ENCODE results near the gene TAOK1.
A peak's percentile ranks its signal among the peaks of the same experiment; 100 is the strongest.

TAOK1 gene

DNA sequence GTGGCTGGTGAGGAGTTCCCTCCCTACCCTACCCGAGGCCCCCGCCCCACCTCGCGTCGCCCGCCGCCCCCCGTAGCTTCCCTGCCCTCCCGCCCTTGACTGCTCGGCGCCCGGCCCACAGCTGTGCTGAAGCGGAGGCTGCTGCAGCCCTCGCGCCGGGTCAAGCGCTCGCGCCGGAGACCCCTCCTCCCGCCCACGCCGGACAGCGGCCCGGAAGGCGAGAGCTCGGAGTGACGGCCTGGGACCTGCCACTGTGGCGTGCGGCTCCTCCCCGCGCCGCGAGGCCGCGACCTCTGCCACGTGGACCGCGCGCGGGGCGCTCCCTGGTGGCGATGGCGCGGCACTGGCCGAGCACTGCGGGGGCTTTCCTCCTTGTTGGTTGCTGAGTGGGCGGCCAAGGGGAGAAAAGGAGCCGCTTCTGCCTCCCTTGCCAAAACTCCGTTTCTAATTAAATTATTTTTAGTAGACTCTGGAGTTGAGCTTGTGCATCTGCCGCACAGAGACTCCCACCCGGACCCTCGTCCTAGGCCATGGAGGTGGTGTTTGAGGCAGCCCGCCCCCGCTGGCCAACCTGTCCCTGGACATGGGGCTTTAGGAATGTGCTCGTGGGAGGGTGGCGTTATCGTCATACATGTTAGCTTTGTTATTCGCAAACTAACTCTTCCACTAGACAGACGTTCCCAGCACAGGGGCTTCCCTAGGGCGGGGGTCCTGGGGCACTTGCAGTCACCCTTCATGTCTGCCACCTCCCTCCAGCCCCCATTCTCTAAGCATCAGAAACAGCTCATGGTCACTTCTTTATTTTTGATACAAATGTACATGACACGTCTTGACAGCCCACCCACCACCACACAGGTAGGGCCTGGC lies 182.8 kb downstream of the TAOK1 start:
- no peaks in the 10 kb centered on the region for H3K9me3 ChIP-seq (ENCODE audit: control insufficient read depth, low read length)
- no peaks in the 10 kb centered on the region for H3K27me3 ChIP-seq (replicated peaks; ENCODE audit: control insufficient read depth, insufficient read depth, low read length, poor library complexity, severe bottlenecking)
- H3K4me1 ChIP-seq (ENCODE audit: control insufficient read depth, insufficient read depth, low read length, poor library complexity, severe bottlenecking) = peaks cover 10% of the 10 kb centered on the region
- H3K4me3 ChIP-seq (ENCODE audit: insufficient read depth, low read depth, low read length, poor library complexity, severe bottlenecking) = no peak overlapping the region
- peaks cover 41% of the 10 kb centered on the region for H3K36me3 ChIP-seq (ENCODE audit: control insufficient read depth, insufficient read depth, low read length)
- DNase-seq = peak in 2 of 3 donors; percentile 18 to 32
- no peak overlapping the region for H3K27ac ChIP-seq (ENCODE audit: insufficient read depth, low read length, poor library complexity, severe bottlenecking)

DNA sequence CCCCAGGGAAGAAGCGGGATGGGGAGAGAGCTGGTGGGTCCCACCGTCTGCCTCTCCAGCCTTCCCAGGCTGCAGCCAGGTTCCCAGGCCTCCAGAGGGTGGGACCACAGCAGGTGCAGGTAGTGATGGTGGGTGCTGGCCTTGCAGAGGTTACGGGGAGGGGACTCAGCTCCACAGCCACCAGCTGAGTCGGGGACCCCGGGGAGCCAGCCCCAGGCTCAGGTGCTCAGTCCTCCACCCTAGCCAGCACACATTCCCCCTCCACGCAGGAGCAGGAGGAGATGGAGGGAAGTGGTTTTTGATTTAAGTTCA lies 183.4 kb downstream of the TAOK1 start:
- Histone ChIP-seq H3K4me3 (ENCODE audit: insufficient read depth, low read depth, low read length, poor library complexity, severe bottlenecking) (no peak overlapping the region), H3K9me3 (ENCODE audit: control insufficient read depth, low read length) (no peaks in the 10 kb centered on the region), H3K4me1 (ENCODE audit: control insufficient read depth, insufficient read depth, low read length, poor library complexity, severe bottlenecking) (peaks cover 10% of the 10 kb centered on the region), H3K27ac (ENCODE audit: insufficient read depth, low read length, poor library complexity, severe bottlenecking) (no peak overlapping the region), H3K36me3 (ENCODE audit: control insufficient read depth, insufficient read depth, low read length) (peaks cover 46% of the 10 kb centered on the region), H3K27me3 (replicated peaks; ENCODE audit: control insufficient read depth, insufficient read depth, low read length, poor library complexity, severe bottlenecking) (no peaks in the 10 kb centered on the region)
- DNase-seq = no peak

DNA sequence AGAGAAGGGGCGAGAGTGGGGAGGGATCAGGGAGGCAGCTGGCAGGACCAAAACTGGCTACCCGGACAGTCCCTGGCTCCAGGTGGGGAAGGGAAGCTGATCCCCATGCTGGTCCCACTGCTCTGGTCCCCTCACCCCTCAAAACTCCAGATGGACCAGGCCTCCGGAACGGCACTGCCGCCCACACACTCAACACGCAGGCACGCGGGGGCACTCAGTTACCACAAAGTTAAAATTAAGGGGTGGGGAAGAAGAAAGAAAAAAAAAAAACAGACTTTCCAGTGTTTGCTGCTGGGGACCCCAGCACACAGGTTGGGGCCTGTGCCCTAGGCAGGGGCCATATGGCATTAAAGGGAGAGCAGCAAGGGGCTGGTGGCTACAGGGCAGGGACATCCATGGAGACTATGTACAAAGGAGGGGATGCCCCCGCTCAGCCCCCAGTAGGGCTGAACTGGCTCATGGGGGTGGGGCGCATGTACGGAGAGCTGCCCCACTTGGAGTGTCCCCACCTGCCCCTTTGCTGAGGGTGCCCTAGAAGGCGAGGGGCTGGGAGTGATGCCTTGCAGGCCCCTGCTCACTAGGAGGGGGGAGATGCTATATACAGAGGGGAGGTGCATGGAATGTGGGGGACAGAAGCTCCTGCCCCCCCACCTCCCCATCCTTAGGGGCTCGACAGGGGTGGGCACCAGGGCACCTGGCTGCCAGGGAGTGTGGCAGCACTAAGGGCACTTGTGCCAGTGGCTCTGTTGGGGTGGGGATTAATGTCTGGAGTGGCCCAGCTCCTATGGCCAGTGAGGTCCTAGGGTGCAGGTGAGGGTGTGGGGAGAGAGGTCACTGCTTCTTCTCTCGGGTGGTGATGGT lies 183.9 kb downstream of the TAOK1 start:
- Histone ChIP-seq H3K36me3 (ENCODE audit: control insufficient read depth, insufficient read depth, low read length) (peaks cover 49% of the 10 kb centered on the region), H3K4me1 (ENCODE audit: control insufficient read depth, insufficient read depth, low read length, poor library complexity, severe bottlenecking) (peaks cover 5% of the 10 kb centered on the region), H3K27me3 (replicated peaks; ENCODE audit: control insufficient read depth, insufficient read depth, low read length, poor library complexity, severe bottlenecking) (no peaks in the 10 kb centered on the region), H3K27ac (ENCODE audit: insufficient read depth, low read length, poor library complexity, severe bottlenecking) (no peak overlapping the region), H3K9me3 (ENCODE audit: control insufficient read depth, low read length) (no peaks in the 10 kb centered on the region), H3K4me3 (ENCODE audit: insufficient read depth, low read depth, low read length, poor library complexity, severe bottlenecking) (no peak overlapping the region)
- DNase-seq = no peak

DNA sequence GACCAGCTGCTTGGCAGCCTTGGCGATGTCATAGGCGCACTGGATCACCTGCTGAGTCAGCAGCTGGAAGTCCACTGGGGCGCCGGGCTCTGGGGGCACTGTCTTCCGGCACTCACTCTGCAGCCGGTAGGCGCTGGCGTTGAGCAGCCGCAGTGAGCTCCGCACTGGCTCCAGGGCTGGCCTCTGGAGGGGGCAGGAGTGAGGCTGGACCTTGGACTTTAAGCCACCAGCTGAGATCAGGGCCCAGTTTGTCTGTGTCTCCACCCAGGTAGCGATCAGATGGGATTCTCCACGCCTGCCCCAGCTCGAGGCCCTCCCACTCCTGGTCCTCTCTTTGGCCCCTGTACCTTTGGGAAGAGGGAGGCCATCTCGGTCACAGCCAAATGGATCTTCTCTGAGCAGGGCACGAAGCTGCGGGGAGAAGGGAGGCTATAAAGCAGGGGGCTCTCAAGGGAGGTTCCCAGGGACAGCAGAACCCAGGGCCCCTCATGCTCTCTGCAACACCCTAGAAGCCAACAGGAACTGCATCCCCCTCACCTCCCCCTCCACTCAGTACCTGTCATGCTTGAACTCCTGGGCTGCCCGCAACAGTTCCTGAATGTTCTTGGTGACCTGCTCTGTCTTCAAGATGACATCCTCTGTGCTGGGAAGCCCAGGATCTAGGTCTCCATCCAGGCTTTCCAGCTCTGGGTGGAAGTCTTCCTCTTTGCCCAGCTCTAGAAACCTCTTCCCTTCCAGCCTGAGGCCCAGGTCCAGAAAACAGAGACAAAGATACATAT lies 184.8 kb downstream of the TAOK1 start:
- no peak overlapping the region for H3K4me3 ChIP-seq (ENCODE audit: insufficient read depth, low read depth, low read length, poor library complexity, severe bottlenecking)
- no peaks in the 10 kb centered on the region for H3K9me3 ChIP-seq (ENCODE audit: control insufficient read depth, low read length)
- peaks cover 3% of the 10 kb centered on the region for H3K4me1 ChIP-seq (ENCODE audit: control insufficient read depth, insufficient read depth, low read length, poor library complexity, severe bottlenecking)
- H3K36me3 ChIP-seq (ENCODE audit: control insufficient read depth, insufficient read depth, low read length) = peaks cover 49% of the 10 kb centered on the region
- no peak for DNase-seq
- H3K27ac ChIP-seq (ENCODE audit: insufficient read depth, low read length, poor library complexity, severe bottlenecking) = no peak overlapping the region
- H3K27me3 ChIP-seq (replicated peaks; ENCODE audit: control insufficient read depth, insufficient read depth, low read length, poor library complexity, severe bottlenecking) = no peaks in the 10 kb centered on the region

DNA sequence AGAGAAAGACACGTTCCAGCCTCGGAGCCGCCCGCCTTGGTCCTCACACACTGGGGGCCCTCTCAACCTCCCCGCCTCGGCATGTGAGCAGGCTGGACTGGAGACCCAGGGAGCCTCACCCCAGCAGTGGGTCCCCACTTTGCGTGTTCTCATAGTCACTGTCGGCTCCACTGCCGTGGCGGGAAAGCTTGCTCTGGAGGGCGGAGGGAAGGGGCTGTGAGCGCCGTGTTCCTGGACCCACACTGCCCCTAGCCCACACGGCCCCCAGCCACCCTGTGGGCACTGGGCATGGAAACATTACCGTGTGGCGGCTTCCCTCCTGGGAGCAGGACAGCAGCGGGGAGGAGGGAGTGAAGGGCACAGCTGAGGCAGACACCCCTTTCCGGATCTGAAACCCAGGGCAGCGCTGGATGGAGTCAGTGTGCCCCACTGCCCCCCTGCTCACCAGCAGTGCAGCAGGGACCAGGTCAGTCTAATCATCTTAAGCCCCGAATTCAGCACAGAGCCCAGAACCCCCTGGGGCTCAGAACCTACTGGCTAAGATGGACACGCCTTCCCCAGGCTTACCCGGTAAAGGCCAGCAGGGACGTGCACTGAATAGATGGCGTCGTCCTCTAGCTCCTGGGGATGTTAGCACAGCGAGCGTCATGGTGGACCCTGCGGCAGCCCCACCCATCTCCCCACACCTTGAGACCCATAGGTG lies 185.5 kb downstream of the TAOK1 start:
- Histone ChIP-seq H3K27ac (ENCODE audit: insufficient read depth, low read length, poor library complexity, severe bottlenecking) (no peak overlapping the region), H3K4me3 (ENCODE audit: insufficient read depth, low read depth, low read length, poor library complexity, severe bottlenecking) (no peak overlapping the region), H3K36me3 (ENCODE audit: control insufficient read depth, insufficient read depth, low read length) (peaks cover 49% of the 10 kb centered on the region), H3K27me3 (replicated peaks; ENCODE audit: control insufficient read depth, insufficient read depth, low read length, poor library complexity, severe bottlenecking) (no peaks in the 10 kb centered on the region), H3K9me3 (ENCODE audit: control insufficient read depth, low read length) (no peaks in the 10 kb centered on the region), H3K4me1 (ENCODE audit: control insufficient read depth, insufficient read depth, low read length, poor library complexity, severe bottlenecking) (peaks cover 8% of the 10 kb centered on the region)
- DNase-seq = no peak

DNA sequence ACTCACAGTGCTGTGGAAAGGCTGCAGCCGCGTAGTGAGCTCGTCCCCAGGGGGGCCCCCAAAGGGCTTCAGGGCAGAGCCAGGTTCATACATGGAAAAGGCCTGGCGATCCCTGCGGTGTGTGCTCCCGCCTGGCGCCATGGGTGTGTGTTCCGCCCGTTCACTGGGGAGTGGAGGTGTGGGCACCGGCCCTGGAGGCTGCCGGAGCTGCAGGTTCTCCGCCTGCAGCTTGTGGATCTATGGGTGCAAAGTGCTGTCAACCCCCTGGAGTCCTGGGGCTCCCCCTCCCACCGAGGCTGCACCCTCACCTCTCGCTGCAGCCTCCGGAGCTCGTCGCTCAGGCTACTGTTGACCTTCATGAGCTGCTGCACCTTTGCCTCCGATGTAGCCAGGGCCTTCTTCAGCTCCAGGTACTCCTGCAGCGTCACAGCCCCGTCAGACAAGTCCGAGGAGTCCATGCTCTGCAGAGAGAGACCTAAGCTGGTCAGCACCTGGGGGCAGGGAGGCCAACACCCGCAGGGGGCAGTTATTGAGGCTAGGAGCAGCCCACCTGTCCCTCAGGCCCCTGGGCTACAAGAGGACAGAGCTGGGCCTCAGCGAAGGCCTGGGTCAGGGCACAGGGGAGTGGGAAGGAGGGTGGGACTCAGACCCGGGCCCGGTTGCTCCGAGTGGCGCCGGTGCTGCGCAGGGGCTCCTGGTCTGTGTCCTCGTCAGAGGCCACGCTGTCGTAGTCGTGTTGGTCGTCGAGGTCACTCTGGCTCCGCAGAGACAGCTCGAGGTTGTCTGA lies 186.2 kb downstream of the TAOK1 start:
- Histone ChIP-seq H3K4me3 (ENCODE audit: insufficient read depth, low read depth, low read length, poor library complexity, severe bottlenecking) (no peak overlapping the region), H3K4me1 (ENCODE audit: control insufficient read depth, insufficient read depth, low read length, poor library complexity, severe bottlenecking) (peaks cover 8% of the 10 kb centered on the region), H3K36me3 (ENCODE audit: control insufficient read depth, insufficient read depth, low read length) (peaks cover 49% of the 10 kb centered on the region), H3K27ac (ENCODE audit: insufficient read depth, low read length, poor library complexity, severe bottlenecking) (no peak overlapping the region), H3K9me3 (ENCODE audit: control insufficient read depth, low read length) (no peaks in the 10 kb centered on the region), H3K27me3 (replicated peaks; ENCODE audit: control insufficient read depth, insufficient read depth, low read length, poor library complexity, severe bottlenecking) (no peaks in the 10 kb centered on the region)
- DNase-seq = no peak

DNA sequence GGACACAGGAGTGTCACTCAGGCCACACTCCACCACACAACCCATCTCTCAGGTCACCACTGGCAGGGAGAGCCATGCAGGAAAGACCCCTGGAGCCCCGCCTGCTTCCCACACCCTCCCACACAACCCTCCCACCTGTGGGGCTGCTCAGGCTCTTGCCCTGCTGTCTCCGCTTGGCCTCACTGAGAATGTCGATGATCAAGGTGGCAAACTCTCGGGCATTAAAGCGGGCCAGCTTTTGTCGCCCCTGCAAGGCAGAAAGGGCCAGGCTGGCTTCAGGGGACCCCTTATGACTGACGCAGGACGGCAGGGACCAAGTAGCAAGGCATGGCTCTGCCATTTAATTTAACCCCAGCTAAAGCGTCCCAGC lies 186.8 kb downstream of the TAOK1 start:
- no peaks in the 10 kb centered on the region for H3K9me3 ChIP-seq (ENCODE audit: control insufficient read depth, low read length)

DNA sequence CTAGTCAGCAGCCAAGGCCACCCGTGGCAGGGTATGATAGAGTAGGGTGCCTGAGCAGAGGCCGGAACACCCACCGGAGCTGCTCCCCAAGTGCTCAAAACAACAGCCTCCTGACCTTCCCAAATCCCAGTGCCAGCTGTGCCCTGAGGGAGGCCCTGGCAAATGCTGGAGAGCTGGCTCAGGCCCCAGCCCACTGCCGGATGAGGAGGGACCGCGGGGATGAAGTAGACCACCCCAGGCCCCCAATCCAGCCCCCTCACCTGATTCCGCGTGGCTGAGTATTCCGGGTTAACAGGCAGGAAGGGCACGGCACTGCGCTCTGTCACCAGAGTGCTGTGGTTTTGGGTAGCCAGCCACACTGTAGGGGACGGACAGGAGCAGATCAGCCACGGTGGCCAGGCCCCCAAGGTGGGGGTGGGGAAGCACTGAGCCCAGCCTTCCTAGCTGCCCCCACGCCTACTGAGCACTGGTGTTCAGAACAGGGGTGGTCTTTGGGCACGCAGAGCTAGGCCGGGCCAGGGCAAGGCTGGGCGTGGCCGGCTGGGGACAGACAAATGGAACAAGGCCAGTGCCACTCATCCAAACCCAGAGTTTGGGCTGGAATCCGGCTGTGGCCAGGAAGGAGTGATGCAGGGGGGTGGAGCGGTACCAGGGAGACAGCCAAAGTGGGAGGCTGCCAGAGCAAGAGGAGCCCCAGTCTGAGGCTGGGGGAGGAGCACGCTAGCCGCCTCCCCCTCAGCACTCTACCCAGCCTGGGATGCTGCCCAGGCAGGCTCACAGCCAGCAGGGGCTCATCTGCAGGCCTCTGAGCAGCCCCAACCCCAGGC lies 187.4 kb downstream of the TAOK1 start:
- Histone ChIP-seq H3K4me1 (ENCODE audit: control insufficient read depth, insufficient read depth, low read length, poor library complexity, severe bottlenecking) (peaks cover 8% of the 10 kb centered on the region), H3K27ac (ENCODE audit: insufficient read depth, low read length, poor library complexity, severe bottlenecking) (no peak overlapping the region), H3K4me3 (ENCODE audit: insufficient read depth, low read depth, low read length, poor library complexity, severe bottlenecking) (no peak overlapping the region), H3K9me3 (ENCODE audit: control insufficient read depth, low read length) (no peaks in the 10 kb centered on the region), H3K36me3 (ENCODE audit: control insufficient read depth, insufficient read depth, low read length) (peaks cover 56% of the 10 kb centered on the region), H3K27me3 (replicated peaks; ENCODE audit: control insufficient read depth, insufficient read depth, low read length, poor library complexity, severe bottlenecking) (no peaks in the 10 kb centered on the region)
- no peak for DNase-seq

More for the DNA sequence above, 186.8 kb downstream of the TAOK1 start:
- Histone ChIP-seq H3K27me3 (replicated peaks; ENCODE audit: control insufficient read depth, insufficient read depth, low read length, poor library complexity, severe bottlenecking) (no peaks in the 10 kb centered on the region), H3K36me3 (ENCODE audit: control insufficient read depth, insufficient read depth, low read length) (peaks cover 50% of the 10 kb centered on the region), H3K4me1 (ENCODE audit: control insufficient read depth, insufficient read depth, low read length, poor library complexity, severe bottlenecking) (peaks cover 8% of the 10 kb centered on the region), H3K27ac (ENCODE audit: insufficient read depth, low read length, poor library complexity, severe bottlenecking) (no peak overlapping the region), H3K4me3 (ENCODE audit: insufficient read depth, low read depth, low read length, poor library complexity, severe bottlenecking) (no peak overlapping the region)
- no peak for DNase-seq
